ENCODE data around the gene F13A1. TPM values are rescaled to one million over a fixed set of nuclear protein-coding genes. Genes with fewer than 3 reads are reported as not detected.

Gene F13A1
- total and polyA plus RNA-seq, 2 of the 13 experiments (the other 11 are each of a cell fraction or from before 2014, with no cell fraction given): not detected

DNA sequence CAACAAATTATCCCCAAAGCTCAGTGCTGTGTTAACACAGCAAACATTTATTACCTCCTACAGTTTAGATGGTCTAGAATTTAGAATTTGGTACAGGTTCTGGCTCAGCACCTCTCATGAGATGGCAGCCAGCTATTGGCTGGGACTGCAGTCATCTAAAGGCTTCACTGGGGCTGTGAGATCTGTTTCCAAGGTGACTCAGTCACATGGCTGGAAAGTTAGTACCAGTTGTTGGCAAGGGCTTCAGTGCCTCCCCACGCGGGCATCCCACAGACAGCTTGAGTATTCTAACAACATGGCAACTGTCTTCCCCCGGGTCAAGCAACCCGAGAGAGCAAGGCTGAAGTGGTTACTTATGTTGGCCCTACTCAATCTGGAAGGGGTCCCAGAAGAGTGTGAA lies 44.8 kb upstream of the F13A1 start:
- BruUV-seq (replicated peaks): no TSS peak
- Histone ChIP-seq H3K27me3 (ENCODE audit: control insufficient read depth in 1 of 2, insufficient read depth in 2 of 2, low read length in 2 of 2) (no peaks in the 10 kb centered on the region), H3K4me2 (ENCODE audit: low read depth, low read length) (no peak overlapping the region), H3K4me3 (replicated peaks in 1 of 3; ENCODE audit: insufficient read depth in 1 of 3, low read depth in 2 of 3, low read length in 3 of 3) (no peak overlapping the region), H3K4me1 (ENCODE audit: insufficient read depth, low read length) (no peaks in the 10 kb centered on the region), H3K9ac (ENCODE audit: insufficient read depth, low read depth, low read length) (no peak overlapping the region), H2AFZ (ENCODE audit: low read length) (no peak overlapping the region), H3K36me3 (replicated peaks in 1 of 2; ENCODE audit: control insufficient read depth in 1 of 2, insufficient read depth in 2 of 2, low read length in 2 of 2) (no peaks in the 10 kb centered on the region), H3K9me3 (ENCODE audit: low read length) (no peaks in the 10 kb centered on the region), H3K27ac (ENCODE audit: extremely low read length, insufficient read depth, low read length) (no peak overlapping the region), H3K79me2 (ENCODE audit: insufficient read depth, low read length) (no peaks in the 10 kb centered on the region), H4K20me1 (ENCODE audit: insufficient read depth, low read length) (no peaks in the 10 kb centered on the region)
- TF ChIP-seq ZC3H13 (CRISPR knock-in tag; IDR thresholded peaks at IDR 0.05) (no peak), ZNF12 (CRISPR knock-in tag; IDR thresholded peaks at IDR 0.05) (no peak), ZNF562 (CRISPR knock-in tag; IDR thresholded peaks at IDR 0.05; ENCODE audit: borderline replicate concordance) (no peak), PTBP1 (IDR thresholded peaks at IDR 0.05; ENCODE audit: low read depth, low read length, poor library complexity, severe bottlenecking) (no peak), SNAI1 (CRISPR knock-in tag; IDR thresholded peaks at IDR 0.05; ENCODE audit: borderline replicate concordance) (no peak)
- TF ChIP-seq, protein P1, sequence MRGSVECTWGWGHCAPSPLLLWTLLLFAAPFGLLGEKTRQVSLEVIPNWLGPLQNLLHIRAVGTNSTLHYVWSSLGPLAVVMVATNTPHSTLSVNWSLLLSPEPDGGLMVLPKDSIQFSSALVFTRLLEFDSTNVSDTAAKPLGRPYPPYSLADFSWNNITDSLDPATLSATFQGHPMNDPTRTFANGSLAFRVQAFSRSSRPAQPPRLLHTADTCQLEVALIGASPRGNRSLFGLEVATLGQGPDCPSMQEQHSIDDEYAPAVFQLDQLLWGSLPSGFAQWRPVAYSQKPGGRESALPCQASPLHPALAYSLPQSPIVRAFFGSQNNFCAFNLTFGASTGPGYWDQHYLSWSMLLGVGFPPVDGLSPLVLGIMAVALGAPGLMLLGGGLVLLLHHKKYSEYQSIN (CRISPR knock-in tag; IDR thresholded peaks at IDR 0.05; ENCODE audit: borderline replicate concordance): no peak
- intact Hi-C loops (cut with micrococcal nuclease; ENCODE audit: unreplicated experiment): no loop called here
- in situ Hi-C loops (cut with HindIII; ENCODE audit: extremely low pct_ligation_motif_present, low pct_unique_long_range_greater_than_20kb): no loop called here
- DNase-seq (ENCODE audit: low spot score) (no peak), ATAC-seq (no peak), FAIRE-seq (no peak)
- 50% methylated on average over 4 of the region's 4 CpGs for WGBS (ENCODE audit: low lambda C conversion rate)
- ChIA-PET POLR2A (no interaction called here), CTCF (ENCODE audit: low intra/inter-chr PET ratio, low total read pairs) (no interaction called here)

DNA sequence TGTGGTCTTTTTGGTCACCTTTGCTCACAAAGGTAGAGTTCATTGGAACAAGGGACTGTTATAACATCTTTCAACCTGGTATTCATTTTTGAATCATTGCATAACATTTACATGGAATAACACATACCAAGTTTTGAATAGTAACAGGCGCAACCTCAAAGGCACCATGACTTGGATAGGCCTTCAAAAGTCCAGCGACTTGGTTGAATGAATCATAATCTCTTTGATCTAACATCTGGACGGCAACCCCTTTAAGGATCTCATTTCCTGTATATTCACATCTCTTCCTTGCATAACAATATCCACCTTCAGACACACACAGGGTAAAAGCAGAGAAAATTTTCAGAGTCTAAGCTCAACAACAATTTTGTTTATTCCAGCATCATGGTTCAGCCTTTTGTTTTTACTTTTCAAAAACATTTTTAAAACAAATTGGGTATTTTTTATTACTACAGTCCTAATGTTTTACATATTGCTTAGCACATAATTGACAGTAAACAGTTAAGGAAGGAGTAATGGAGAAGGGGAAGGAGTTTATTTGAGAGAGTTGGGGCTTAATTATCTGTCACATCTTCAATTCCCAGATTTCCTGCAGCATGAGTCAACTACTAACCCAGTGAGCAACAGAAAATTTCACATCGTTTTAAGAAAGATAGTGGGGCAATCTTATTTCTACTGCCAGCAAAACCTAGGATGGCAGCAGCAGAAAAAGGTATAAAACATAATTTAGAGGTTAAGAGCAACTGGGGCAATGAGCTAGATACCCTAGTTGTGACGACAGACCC lies 41.8 kb upstream of the F13A1 start:
- BruUV-seq (replicated peaks): no TSS peak
- H3K27me3 ChIP-seq (ENCODE audit: control insufficient read depth in 1 of 2, insufficient read depth in 2 of 2, low read length in 2 of 2): no peaks in the 10 kb centered on the region
- no peak overlapping the region for H3K4me2 ChIP-seq (ENCODE audit: low read depth, low read length)
- H3K36me3 ChIP-seq (replicated peaks in 1 of 2; ENCODE audit: control insufficient read depth in 1 of 2, insufficient read depth in 2 of 2, low read length in 2 of 2): no peaks in the 10 kb centered on the region
- POLR2A ChIA-PET: no interaction called here
- intact Hi-C loops (cut with micrococcal nuclease; ENCODE audit: unreplicated experiment): no loop called here
- no peak overlapping the region for H2AFZ ChIP-seq (ENCODE audit: low read length)
- CTCF ChIA-PET (ENCODE audit: low intra/inter-chr PET ratio, low total read pairs): no interaction called here
- H3K4me3 ChIP-seq (replicated peaks in 1 of 3; ENCODE audit: insufficient read depth in 1 of 3, low read depth in 2 of 3, low read length in 3 of 3): no peak overlapping the region
- in situ Hi-C loops (cut with HindIII; ENCODE audit: extremely low pct_ligation_motif_present, low pct_unique_long_range_greater_than_20kb): no loop called here
- no peaks in the 10 kb centered on the region for H4K20me1 ChIP-seq (ENCODE audit: insufficient read depth, low read length)
- DNase-seq (ENCODE audit: low spot score) (no peak), ATAC-seq (no peak), FAIRE-seq (no peak)
- H3K4me1 ChIP-seq (ENCODE audit: insufficient read depth, low read length): no peaks in the 10 kb centered on the region
- WGBS (ENCODE audit: low lambda C conversion rate): 15% methylated on average over 5 of the region's 5 CpGs
- no peak for TF ChIP-seq ARNT2 (CRISPR knock-in tag; IDR thresholded peaks at IDR 0.05; ENCODE audit: low read depth)
- TF ChIP-seq CHD4 (IDR thresholded peaks at IDR 0.05; ENCODE audit: borderline replicate concordance, low read length): no peak
- H3K27ac ChIP-seq (ENCODE audit: extremely low read length, insufficient read depth, low read length): no peak overlapping the region
- H3K9me3 ChIP-seq (ENCODE audit: low read length): no peaks in the 10 kb centered on the region
- no peak overlapping the region for H3K9ac ChIP-seq (ENCODE audit: insufficient read depth, low read depth, low read length)
- H3K79me2 ChIP-seq (ENCODE audit: insufficient read depth, low read length): no peaks in the 10 kb centered on the region

Data from HepG2 (cell line).